H1 (cell line): Measurements from ENCODE around the gene APOL4. TPM values are rescaled to one million over a fixed set of nuclear protein-coding genes. Genes with fewer than 3 reads are reported as not detected.
A peak's percentile ranks its signal among the peaks of the same experiment; 100 is the strongest.

Source experiments
- KDM1A ChIP-seq: fragments of 200-600, 300-600 bp; sonication (generic); IDR thresholded peaks from 2 replicates; pipeline ENCODE4 v1.7.1; 2016; ENCODE audit warnings: mild to moderate bottlenecking, low read length, borderline replicate concordance
- KDM5A ChIP-seq: fragments of 200-600 bp; IDR thresholded peaks from 2 replicates; pipeline ENCODE4 v1.7.1; 2012; ENCODE audit warnings: mild to moderate bottlenecking, low read length, inconsistent platforms, mixed read lengths
- POLR2A ChIP-seq, 2 experiments: IDR thresholded peaks; 1 replicate in 1 of 2; 2 replicates in 1 of 2; pipeline ENCODE4 v1.6.1; 2011; ENCODE audit warnings: low read depth in 2 of 2, low read length in 2 of 2, mild to moderate bottlenecking in 2 of 2; ENCODE audit errors: control extremely low read depth in 1 of 2
- POLR2AphosphoS5 ChIP-seq: IDR thresholded peaks from 2 replicates; pipeline ENCODE4 v1.6.1; 2011; ENCODE audit warnings: low read depth, low read length
- POU5F1 ChIP-seq: IDR thresholded peaks from 2 replicates; pipeline ENCODE4 v1.6.1; 2011; ENCODE audit warnings: low read depth, mild to moderate bottlenecking, low read length, moderate library complexity
- SIX5 ChIP-seq: IDR thresholded peaks from 2 replicates; pipeline ENCODE4 v1.6.1; 2011; ENCODE audit warnings: mild to moderate bottlenecking, low read depth, low read length
- TAF7 ChIP-seq: optimal IDR thresholded peaks from 2 replicates; pipeline ENCODE3; 2011; ENCODE audit warnings: low read depth, mild to moderate bottlenecking, inconsistent platforms, low read length, moderate library complexity, borderline replicate concordance
- TBP ChIP-seq: IDR thresholded peaks from 2 replicates; pipeline ENCODE4 v1.6.1; 2011; ENCODE audit warnings: low read depth, low read length, improper control_type of control experiment
- polyA plus RNA-seq, 7 experiments: library from polyadenylated mRNA; depleted of rRNA in 3 of 7; stranded (reverse) in 5 of 7; unstranded in 2 of 7; fragments of >200 nt in 5 of 7; fragments of 200-250 nt in 2 of 7; gene quantifications; 1 replicate in 5 of 7; 2 replicates in 1 of 7; 4 replicates in 1 of 7; pipeline versions ENCODE4 v1.2.1 to v1.2.3, GENCODE V29; 2011 to 2013; ENCODE audit warnings: missing spikeins in 2 of 7, mixed read lengths in 2 of 7
- total RNA-seq: library from RNA; stranded (reverse); fragmentation: NEBNext Ultra II Directional; extraction: Animal tissue kit (Norgen Biotek cat#: 25700); gene quantifications from 2 replicates; pipeline ENCODE4 v1.2.1, GENCODE V29; 2021
- TF ChIP-seq, protein P1 (sequence below): fragments of 300-600 bp; sonication (generic); IDR thresholded peaks from 2 replicates; pipeline ENCODE4 v1.7.1; 2012; ENCODE audit warnings: low read length, moderate library complexity, mild to moderate bottlenecking, inconsistent platforms; ENCODE audit not compliant: insufficient replicate concordance
- TF ChIP-seq, protein P2 (sequence below): IDR thresholded peaks from 2 replicates; pipeline ENCODE4 v1.6.1; 2012; ENCODE audit warnings: inconsistent platforms

Gene APOL4
- total and polyA plus RNA-seq, 2 of the 8 experiments (the other 6 are each of a cell fraction or from before 2014, with no cell fraction given), result 0.02 TPM; not detected in 1

DNA sequence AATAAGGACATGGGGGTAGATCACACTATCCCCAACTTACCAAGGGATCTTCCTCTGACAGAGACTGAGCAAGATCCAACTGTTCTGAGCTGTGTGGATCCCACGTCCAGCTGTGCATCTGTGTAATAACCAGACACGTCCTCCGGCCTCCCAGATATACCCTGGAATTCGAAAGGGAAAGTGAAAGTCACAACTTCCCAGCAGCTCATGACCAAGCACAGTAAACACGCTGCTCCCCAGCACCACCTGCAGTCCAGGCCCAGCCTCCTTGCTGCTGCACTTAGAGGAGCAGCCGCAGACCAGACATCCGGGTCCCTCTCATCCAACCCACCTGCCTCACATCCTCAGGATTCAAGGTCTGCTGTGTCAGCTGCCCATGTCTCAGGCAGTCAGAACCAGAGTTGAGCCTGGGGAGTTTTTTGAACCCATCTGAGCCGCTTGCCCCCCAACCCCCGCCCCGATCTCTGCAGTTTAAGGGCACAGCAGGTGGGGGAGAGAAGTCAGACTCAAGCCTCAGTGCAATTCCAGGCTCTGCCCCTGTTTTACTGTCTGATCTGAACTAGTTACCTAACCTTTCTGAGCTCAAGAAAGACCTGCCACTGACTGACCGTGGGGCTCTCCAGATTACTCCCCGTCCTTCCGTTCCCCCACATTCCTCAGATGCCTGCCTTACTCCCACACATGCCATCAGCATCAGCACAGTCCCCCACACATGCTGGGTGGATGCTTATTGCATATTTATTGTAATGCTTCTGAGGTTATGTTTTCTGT lies 38.0 kb upstream of the APOL4 start, which contains the start of gene APOL2 (continued):
- TF ChIP-seq, protein P1, sequence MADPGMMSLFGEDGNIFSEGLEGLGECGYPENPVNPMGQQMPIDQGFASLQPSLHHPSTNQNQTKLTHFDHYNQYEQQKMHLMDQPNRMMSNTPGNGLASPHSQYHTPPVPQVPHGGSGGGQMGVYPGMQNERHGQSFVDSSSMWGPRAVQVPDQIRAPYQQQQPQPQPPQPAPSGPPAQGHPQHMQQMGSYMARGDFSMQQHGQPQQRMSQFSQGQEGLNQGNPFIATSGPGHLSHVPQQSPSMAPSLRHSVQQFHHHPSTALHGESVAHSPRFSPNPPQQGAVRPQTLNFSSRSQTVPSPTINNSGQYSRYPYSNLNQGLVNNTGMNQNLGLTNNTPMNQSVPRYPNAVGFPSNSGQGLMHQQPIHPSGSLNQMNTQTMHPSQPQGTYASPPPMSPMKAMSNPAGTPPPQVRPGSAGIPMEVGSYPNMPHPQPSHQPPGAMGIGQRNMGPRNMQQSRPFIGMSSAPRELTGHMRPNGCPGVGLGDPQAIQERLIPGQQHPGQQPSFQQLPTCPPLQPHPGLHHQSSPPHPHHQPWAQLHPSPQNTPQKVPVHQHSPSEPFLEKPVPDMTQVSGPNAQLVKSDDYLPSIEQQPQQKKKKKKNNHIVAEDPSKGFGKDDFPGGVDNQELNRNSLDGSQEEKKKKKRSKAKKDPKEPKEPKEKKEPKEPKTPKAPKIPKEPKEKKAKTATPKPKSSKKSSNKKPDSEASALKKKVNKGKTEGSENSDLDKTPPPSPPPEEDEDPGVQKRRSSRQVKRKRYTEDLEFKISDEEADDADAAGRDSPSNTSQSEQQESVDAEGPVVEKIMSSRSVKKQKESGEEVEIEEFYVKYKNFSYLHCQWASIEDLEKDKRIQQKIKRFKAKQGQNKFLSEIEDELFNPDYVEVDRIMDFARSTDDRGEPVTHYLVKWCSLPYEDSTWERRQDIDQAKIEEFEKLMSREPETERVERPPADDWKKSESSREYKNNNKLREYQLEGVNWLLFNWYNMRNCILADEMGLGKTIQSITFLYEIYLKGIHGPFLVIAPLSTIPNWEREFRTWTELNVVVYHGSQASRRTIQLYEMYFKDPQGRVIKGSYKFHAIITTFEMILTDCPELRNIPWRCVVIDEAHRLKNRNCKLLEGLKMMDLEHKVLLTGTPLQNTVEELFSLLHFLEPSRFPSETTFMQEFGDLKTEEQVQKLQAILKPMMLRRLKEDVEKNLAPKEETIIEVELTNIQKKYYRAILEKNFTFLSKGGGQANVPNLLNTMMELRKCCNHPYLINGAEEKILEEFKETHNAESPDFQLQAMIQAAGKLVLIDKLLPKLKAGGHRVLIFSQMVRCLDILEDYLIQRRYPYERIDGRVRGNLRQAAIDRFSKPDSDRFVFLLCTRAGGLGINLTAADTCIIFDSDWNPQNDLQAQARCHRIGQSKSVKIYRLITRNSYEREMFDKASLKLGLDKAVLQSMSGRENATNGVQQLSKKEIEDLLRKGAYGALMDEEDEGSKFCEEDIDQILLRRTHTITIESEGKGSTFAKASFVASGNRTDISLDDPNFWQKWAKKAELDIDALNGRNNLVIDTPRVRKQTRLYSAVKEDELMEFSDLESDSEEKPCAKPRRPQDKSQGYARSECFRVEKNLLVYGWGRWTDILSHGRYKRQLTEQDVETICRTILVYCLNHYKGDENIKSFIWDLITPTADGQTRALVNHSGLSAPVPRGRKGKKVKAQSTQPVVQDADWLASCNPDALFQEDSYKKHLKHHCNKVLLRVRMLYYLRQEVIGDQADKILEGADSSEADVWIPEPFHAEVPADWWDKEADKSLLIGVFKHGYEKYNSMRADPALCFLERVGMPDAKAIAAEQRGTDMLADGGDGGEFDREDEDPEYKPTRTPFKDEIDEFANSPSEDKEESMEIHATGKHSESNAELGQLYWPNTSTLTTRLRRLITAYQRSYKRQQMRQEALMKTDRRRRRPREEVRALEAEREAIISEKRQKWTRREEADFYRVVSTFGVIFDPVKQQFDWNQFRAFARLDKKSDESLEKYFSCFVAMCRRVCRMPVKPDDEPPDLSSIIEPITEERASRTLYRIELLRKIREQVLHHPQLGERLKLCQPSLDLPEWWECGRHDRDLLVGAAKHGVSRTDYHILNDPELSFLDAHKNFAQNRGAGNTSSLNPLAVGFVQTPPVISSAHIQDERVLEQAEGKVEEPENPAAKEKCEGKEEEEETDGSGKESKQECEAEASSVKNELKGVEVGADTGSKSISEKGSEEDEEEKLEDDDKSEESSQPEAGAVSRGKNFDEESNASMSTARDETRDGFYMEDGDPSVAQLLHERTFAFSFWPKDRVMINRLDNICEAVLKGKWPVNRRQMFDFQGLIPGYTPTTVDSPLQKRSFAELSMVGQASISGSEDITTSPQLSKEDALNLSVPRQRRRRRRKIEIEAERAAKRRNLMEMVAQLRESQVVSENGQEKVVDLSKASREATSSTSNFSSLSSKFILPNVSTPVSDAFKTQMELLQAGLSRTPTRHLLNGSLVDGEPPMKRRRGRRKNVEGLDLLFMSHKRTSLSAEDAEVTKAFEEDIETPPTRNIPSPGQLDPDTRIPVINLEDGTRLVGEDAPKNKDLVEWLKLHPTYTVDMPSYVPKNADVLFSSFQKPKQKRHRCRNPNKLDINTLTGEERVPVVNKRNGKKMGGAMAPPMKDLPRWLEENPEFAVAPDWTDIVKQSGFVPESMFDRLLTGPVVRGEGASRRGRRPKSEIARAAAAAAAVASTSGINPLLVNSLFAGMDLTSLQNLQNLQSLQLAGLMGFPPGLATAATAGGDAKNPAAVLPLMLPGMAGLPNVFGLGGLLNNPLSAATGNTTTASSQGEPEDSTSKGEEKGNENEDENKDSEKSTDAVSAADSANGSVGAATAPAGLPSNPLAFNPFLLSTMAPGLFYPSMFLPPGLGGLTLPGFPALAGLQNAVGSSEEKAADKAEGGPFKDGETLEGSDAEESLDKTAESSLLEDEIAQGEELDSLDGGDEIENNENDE, result no peak
- TF ChIP-seq KDM1A (no peak), SIX5 (no peak), KDM5A (no peak), TBP (0 out of 2 replicates have a peak, but pooled peaks have one; percentile 55), POLR2AphosphoS5 (no peak), TAF7 (no peak), POLR2A (IDR thresholded peaks at IDR 0.05; ENCODE audit: control extremely low read depth in 1 of 2, low read depth in 2 of 2, low read length in 2 of 2) (peak; percentile 34 to 61; a peak in 2 of 3 replicates), POU5F1 (no peak)
- TF ChIP-seq, protein P2, sequence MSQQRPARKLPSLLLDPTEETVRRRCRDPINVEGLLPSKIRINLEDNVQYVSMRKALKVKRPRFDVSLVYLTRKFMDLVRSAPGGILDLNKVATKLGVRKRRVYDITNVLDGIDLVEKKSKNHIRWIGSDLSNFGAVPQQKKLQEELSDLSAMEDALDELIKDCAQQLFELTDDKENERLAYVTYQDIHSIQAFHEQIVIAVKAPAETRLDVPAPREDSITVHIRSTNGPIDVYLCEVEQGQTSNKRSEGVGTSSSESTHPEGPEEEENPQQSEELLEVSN, result no peak
